NCI-H2029 (cell line): ENCODE results near the gene MAP4K5.
A peak's percentile ranks its signal among the peaks of the same experiment; 100 is the strongest.
"Not testable (repeated sequence)": the region's sequence is repeated elsewhere in the genome, so short reads cannot be mapped to it uniquely, and the experiment has no call there.

Experiments used
- DNase-seq: peaks from one replicate; lab custom pipeline; 2025; lab: John Stamatoyannopoulos, UW

MAP4K5 gene

GRCh38 chr14:50532502-50533240, at the start of gene MAP4K5:
TSS of gene MAP4K5 (minus strand) at chr14:50532569. CDS start at chr14:50532049, 520 bp downstream.
- DNase-seq: peak; percentile 92

- no peak for DNase-seq
Observed at GRCh38 chr14:50578433-50578832, 46.1 kb upstream of the MAP4K5 start.

DNA sequence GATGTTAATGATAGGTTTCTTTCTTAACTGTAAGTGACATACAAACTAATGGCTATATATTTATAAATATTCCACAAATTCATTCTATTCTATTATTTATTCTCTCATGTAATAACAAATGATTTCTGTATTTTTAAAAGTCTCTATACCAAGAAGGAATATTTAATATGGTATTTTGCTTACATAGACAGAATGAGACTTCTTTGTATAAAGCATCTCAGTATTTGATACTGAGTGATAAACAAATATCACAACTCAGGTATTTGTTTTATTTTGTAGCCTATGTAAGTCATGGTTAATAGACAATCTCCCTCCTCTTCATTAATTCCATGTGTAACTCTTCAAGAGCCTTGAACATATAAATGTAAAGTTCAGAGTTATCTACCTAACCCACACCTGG, 45.6 kb upstream of the MAP4K5 start:
- DNase-seq: no peak

- no peak for DNase-seq
Observed at GRCh38 chr14:50575769-50576168, 43.4 kb upstream of the MAP4K5 start.

DNA sequence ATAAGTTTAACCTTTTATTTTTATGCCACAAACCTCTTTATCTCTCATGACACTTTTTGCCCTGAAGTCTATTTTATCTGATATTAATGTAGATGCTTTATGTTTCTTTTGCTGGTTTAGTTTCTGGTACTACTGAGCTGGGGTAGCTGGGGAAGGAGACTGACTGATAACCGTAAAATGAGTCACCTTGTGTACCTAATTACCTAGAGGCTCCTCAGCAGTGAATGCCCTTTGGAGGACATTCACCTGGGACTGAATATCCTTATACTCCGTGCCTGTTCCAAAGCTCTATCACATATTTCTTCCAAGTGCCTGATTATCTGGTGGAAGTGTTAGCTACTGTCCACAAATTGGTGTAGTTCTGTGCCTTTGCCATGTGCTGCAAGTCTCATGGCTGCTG, 41.5 kb upstream of the MAP4K5 start:
- no peak for DNase-seq

DNA sequence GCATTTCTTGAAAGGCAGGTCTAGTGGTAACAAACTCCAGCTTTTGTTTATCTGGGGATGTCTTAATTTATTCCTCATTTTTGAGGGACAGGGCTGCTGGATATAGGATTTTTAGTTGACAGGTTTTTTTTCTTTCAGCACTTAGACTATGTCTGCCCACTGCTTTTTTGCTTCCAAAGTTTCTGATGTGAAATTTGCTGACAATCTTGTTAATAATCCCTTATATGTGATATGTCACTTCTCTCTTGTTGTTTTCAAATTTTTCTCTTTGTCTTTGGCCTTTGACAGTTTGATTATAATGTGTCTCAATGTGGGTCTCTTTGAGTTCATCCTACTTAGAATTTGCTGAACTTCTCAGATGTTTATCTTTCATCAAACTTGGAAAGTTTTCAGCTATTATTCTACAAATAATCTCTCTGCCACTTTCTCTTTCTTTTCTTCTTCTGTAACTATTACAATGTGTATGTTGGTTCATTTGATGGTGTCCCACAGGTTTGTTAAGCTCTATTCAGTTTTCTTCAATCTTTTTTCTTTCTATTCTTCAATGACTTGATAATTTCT, 37.4 kb upstream of the MAP4K5 start:
- DNase-seq: no peak

- no peak for DNase-seq
Observed at GRCh38 chr14:50562841-50563240, 30.5 kb upstream of the MAP4K5 start.

GRCh38 chr14:50560931-50561285, 28.5 kb upstream of the MAP4K5 start:
- peak; percentile 59 for DNase-seq

- DNase-seq: peak; percentile 61
Observed at GRCh38 chr14:50559990-50560930, 27.9 kb upstream of the MAP4K5 start, which contains the start of gene ATL1. TSS of gene ATL1 (plus strand) at chr14:50560145. CDS start at chr14:50560266, 121 bp downstream.

DNA sequence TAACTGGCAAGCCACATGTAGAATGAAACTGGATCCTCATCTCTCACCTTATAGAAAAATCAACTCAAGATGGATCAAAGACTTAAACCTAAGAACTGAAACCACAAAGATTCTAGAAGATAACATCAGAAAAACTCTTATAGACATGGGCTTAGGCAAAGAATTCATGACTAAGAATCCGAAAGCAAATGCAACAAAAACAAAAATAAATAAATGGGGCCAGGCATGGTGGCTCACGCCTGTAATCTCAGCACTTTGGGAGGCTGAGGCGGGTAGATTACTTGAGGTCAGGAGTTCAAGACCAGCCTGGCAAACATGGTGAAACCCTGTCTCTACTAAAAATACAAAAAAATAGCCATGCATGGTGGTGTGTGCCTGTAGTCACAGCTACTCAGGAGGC, 20.4 kb upstream of the MAP4K5 start:
- not testable (repeated sequence) for DNase-seq

DNA sequence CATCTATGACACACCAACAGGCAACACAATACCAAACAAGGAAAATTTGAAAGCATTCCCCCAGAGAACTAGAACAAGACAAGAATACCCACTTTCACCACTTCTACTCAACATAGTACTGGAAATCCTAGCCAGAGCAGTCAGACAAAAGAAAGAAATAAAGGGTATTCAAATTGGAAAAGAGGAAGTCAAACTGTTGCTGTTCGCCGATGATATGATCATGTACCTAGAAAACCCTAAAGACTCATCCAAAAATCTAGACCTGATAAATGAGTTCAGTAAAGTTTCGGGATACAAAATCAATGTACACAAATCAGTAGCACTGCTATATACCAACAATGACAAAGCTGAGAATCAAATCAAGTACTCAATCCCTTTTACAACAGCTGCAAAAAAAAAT, 19.5 kb upstream of the MAP4K5 start:
- DNase-seq: no peak

DNA sequence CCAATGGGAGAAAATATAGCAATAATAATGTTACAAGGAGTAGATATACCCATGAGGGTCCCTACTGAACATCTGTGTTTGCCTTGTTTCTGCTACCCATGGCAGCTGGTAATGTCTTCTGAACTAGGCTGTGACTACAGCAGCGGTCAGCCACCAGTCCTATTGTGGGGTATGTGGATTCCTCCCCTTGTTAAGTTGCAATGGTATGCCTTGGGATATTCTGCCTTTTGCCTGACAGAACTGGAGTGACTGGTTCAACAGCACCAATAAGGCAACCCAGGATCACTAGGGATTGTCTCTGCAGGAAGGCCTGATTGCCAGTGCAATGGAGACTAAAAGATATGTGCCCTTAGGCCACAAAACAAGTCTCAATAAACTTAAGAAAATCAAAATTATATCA, 17.9 kb upstream of the MAP4K5 start:
- DNase-seq: no peak

DNA sequence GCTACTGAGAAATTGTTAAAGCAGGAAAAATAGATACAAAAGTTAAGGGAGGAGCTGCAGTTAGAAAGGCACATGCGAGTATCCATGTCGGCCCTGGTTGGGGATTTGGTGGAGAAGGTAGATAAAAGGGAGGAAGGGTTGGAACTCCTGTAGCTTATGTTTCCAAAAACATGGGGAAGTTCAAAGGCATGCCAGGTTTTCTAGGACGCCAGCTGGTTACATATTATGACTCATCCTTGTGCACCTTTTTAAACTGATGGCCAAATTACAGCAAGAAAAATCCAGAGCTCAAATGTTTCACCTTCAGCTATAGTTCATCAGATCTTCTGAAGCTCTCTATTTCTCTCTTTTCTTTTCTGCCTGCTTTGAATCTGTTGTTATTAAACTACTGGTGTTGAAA, 13.2 kb upstream of the MAP4K5 start:
- no peak for DNase-seq

- no peak for DNase-seq
Observed at GRCh38 chr14:50544911-50545310, 12.5 kb upstream of the MAP4K5 start.

DNA sequence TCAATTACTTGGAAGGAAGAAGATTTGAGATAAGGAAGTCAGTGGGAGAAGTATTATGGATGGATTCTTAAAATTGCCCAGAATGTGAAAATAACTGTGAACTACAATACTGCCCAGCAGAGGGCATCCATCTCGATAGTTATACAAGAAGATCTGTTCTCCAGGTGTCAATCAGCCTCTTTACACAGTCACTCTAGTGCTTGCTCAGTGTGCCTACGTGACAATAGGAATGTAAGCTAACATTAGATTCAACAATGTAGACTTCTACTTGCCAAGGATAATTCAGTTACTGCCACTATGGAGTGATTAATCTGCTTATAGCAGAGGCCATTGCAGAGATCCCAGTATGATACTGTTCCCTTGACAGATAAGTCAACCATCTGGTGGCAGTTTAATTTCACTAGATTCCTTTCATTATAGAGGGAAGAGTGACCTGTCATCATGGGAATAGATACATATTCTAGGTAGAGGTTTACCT, 10.6 kb upstream of the MAP4K5 start:
- peak; percentile 96 for DNase-seq

- no peak for DNase-seq
Observed at GRCh38 chr14:50541159-50541567, 8.8 kb upstream of the MAP4K5 start.

- no peak for DNase-seq
Observed at GRCh38 chr14:50539051-50539450, 6.7 kb upstream of the MAP4K5 start.

- DNase-seq: not testable (repeated sequence)
Observed at GRCh38 chr14:50538034-50538433, 5.7 kb upstream of the MAP4K5 start.

DNA sequence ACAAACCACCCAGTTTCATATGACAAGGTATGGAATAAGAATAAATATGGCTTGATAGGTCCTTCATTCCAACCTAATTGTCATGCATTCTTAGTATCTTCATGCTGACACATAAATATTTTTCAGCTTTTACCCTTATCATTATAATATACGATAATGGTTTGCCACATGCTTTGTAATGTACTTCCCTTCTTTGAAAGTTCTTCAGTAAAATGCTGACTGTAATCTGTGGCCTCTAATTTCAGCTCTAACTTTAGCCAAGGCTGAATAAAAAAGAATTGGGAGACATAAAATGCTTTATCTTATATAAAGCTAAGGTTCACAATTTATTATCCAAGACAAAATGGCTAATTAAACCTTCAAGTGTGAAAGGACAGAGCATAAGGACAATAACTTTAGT, 2.6 kb upstream of the MAP4K5 start:
- no peak for DNase-seq

DNA sequence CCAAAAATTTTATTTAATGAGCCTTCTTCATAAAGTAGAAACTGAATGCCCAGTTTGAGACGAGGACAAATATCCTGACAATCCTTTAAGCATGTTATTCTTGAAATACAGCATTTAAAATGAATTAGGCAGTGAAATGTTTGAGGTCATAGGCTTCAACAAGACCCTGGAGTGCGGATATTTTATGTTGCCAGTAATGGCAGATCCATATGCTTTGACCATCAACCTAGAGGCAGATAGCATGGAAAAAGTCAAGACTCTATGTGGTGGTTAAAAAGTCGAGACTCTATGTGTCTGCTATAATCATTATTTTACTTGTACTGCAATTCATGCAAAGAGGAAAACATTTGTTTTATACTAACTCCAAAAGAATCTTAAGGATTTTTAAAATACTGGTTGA, 2.0 kb upstream of the MAP4K5 start:
- DNase-seq: no peak

DNA sequence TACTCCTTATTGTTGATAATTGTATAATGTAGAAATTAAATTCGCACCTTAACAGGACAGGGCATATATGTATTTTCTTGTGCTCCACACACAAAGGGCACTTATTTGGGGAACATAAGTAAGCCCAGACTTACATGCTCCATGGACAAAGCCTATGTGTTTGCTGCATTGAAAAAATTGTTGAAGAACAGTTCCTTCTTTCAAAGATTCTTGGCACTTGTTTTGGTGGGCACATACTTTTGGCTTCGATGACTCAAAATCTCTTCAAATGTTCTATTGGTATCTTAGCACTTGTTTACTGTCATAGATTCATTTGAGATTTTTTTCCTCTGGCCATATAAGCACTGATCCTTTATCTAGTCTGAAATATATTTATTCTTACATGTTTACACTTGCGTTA, 1.4 kb upstream of the MAP4K5 start:
- no peak for DNase-seq

DNA sequence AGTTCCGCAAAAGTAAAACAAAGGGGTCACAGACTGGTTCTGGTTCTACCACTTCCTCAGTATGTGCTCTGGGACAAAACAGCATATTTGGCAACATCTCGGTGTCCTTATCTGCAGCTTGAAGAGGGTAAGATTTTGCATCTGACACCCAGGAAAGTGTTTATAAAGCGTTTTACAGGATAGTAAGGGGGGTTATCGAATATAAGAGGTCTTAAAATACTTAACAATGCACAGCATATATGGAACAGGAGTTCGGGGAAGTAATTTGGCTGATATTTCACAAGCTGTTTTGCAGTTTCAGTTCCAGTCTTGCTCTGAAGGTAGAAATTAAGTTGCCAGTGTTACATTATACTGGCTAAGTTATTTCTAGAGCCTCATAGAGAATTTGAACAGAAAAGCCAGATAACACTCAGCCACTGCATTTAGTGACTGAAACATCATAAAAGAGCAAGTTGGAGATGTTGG, 904 bp upstream of the MAP4K5 start:
- no peak for DNase-seq
